Measurements from ENCODE around the gene PARP16.

PARP16 gene, protein sequence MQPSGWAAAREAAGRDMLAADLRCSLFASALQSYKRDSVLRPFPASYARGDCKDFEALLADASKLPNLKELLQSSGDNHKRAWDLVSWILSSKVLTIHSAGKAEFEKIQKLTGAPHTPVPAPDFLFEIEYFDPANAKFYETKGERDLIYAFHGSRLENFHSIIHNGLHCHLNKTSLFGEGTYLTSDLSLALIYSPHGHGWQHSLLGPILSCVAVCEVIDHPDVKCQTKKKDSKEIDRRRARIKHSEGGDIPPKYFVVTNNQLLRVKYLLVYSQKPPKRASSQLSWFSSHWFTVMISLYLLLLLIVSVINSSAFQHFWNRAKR

DNA sequence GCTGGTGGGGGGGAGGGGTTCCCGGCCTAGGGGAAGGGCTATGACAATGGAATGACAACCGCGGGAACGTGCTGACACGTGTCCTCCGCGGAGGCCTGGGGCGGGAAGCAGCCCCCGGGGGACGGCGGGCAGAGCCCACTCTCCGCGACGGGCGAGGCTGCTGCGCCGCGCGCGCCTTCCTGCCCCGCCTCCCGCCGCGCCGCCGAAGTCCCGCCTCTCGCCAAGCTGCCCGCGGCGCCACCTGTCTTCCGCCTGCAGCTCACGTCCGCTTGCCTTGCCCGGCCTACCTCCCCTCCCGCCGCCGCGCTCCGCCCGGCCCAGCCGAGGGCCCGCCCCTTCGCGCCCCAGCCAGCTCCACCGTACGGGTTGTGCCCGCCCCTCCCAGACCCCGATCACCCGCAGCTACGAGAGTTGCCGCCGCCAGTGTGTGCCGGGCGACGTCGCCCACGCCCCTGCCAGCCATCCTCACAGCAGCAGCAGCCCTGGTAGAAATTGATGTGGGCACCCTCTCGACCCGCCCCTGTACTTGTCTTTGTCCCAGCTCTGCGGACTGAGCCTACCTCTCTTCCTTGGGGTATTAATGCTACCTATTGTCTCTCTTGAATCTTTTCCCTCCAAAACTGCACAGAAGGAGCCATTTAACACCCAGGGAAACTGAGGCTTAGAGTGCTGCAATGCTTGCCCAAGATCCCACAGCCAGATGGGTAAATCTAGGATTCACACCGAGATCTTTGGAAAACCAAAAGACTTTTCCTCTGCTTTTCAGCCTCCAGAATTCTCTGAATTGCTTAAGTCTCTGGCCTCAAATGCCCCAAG, at the start of gene PARP16:
TSS of gene PARP16 (minus strand) at position 180 of the 816 bp plus-strand sequence. CDS start 457 bp downstream, outside the sequence.
- peak; percentile 80 to 99 (median 92) for DNase-seq
- intact Hi-C loops (cut with DNase I), result no loop called here

DNA sequence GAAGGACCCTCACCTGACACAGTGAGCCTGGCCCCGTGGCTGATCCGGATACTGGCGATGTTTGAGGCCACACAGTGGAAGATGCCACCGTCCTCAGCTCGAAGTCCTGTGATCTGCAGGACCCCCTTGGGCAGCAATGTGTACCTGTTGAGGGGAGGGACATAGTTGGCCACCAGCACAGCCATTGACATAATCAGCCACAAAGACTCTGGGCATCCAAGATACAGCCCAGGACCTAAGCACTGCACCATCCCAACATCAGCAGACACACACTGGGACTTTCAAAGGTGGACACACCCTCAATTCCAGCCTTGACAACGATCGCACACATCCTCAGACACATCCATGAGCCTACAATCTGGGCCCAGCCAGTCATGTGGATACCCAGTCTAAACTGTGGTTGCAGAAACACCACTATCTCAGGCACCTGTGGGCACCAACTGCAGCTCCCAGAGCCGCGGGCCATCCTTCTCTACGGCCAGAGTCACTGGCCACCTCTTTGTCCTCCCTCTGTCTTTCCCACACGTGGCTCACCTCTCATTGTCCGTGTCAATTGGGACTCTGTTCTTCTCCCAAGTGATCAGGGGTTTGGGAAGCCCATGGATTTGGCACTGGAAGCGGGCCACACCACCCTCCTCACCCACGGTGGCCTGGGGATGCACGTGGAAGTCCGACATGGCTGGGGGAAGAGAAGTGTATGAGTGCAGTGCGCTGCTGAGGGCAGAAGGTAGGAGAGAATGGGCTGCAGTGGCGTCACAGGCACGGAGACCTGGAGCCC, 48.8 kb upstream of the PARP16 start:
- peak in 3 of 10 donors; percentile 30 to 71 (median 40) for DNase-seq
- intact Hi-C loops (cut with DNase I), result no loop called here

DNA sequence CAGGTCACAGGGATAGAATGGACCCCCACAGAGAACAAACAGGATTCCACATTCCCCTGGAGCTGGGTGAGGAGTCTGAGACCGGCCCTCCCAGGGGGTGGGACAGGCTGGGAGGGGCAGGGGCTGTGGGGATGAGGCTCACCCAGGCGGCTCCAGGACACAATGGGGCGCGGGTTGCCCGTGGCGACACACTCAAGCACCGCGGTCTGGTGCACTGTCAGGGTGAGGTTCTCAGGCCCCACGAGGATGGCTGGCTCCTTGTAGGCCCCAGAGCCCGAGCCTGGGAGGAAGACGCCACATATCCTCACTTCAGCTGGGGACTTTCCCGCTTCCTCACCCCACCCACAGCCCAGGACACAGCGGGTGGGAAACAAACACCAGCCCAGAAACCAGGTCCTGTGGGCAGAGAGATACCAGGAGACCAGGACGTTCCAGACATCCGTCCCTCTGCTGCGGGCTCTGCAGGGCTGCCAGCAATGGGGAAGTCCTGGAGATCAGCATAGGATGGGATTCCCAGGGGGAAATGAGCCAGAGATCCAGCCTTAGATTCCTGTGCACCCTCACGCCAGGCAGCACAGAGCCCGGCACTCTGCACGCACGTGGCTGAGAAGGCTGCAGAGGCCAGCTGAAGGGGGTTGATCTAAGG, 48.0 kb upstream of the PARP16 start:
- intact Hi-C loops (cut with DNase I), result no loop called here
- DNase-seq, result peak in 3 of 10 donors; percentile 65 to 78 (median 72)

DNA sequence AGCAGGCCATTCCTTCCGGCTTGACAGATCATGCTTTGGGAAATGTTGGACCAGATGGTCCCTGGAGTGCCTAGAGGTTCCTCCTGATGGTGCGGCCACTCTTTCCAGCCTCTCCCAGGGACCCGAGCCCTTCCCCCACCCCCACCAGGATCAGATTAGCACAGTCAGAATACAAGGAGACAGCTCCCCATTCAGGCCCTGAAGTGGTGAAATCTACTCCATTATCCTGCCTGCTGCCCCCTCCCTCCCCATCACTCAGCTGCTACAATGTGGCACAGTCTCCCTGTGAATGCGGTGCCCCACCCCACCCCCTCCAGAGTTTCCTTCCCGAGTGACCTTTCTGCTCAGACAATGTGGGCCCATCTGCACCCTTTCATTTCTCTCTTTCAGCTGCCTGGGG, 47.2 kb upstream of the PARP16 start:
- DNase-seq, result peak in 3 of 10 donors; percentile 22 to 55 (median 24)
- intact Hi-C loops (cut with DNase I), result no loop called here

DNA sequence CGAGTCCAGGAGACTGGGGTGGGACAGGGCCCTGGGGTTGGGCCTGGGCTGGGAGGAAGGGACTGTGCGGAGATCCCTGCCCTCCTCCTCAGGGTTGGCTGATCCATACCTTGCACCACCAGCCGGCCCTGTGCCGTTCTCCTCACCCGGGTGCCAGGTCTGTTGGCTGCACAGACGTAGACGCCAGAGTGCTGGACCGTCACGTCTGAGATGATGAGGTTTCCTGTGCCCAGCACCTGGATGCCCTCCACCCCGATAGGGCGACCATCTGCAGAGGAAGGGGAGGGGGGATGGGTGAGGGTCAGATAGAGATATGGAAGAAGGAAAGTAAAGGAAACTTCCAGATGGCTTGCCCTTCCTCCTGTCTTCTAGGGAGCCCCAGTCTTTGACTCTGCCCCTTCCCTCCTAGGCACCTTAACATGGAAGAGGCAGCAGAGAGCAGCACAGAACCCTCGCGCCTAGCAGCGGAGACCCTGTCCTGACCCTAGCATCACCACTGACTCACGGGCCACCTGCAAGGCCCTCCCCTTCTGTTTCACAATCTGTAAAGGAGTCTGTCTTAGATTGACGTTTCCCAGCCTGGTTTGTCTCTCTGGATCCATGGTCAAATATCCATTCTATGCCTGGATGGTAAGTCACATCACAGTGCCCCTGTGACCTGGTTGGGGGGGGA, 46.6 kb upstream of the PARP16 start:
- DNase-seq, result peak in 3 of 10 donors; percentile 56 to 76 (median 65)
- intact Hi-C loops (cut with DNase I), result no loop called here

DNA sequence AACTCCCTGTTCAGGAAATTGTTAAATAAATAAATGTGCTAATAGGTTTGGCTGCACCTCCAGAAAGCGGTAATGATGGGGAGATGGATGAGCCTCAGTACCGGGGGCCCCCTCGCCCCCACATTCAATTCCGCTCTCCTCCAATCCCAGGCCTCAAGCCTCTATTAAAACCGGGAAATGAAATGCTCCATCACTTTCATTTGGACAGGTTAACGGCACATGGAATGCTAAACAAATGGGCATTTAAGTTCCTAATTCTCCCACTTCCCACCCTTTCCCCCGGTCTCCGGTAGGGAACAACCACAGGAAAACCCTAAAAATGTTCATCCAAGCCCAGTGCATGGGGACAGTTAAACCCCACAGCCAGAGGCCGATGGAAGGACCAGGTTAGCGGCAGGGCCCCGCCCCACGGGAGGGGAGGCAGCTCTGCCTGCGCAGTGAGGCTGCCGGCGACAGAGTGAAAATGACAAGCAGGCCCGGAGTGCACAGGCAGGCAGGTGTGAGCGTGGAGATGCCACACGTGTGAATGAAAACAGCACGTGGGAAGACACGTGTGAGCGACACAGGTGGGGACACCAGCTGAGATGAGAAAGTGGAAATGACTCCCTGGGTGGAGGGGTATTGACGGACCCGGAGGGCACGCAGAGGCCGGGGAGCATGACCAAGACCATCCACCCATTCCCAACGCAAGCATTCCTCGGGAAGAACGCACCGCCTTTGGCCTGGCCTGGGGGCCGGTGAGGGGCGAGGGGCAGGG, 45.9 kb upstream of the PARP16 start:
- intact Hi-C loops (cut with DNase I), result no loop called here
- DNase-seq, result peak in 3 of 10 donors; percentile 24 to 62 (median 55)

DNA sequence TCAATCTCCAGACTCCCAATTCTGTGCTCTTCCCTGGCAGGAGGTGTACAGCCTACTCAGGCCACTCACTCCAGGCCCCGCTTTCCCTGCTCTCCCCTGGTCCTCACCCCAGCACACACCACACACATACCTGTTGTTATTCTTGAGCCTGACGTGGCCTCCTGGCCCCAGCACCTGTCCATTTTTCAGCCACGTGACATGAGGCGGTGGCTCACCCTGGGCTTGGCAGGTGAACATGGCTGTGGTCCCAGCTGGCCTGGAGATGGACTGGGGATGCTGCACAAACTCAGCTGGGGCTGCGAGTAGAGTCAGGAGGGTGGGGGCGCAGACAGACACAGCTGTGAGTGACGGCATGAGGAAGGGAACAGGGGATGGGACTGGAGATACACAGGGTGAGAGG, 45.1 kb upstream of the PARP16 start:
- peak in 3 of 10 donors; percentile 28 to 61 (median 59) for DNase-seq
- intact Hi-C loops (cut with DNase I), result no loop called here

DNA sequence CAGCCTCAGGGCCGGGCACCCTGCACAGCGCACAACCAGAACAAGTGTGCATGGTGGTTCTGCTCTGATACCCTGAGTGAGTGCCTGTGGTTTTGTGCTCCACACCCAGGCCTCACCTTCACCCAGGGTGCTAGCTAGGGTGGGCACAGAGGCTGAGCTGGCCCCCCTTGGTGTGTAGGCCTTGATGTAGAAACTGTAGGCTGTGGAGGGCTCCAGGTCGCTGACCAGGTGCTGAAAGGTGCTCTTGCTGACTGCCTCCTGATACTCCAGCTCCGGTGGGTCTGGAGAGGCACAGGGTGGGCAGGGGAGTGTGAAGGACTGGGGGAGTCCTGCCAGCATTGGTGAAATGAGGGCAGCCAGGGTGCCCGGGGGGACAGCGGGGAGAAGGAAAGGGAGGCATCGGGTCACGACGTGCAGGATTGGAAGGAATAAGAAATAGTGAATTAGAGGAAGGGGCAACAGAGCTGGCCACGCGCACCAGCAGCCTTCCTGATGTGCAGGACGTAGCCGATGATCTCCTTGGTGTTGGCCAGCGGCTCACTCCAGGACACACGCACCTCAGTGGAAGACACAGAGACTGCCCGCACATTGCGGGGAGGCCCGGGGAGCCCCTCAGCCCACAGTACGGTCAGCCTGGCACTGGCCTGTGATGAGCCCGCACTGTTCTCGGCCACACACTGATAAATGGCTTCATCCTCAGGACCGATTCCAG, 44.4 kb upstream of the PARP16 start:
- intact Hi-C loops (cut with DNase I), result no loop called here
- DNase-seq, result peak in 4 of 10 donors; percentile 14 to 55 (median 42)

DNA sequence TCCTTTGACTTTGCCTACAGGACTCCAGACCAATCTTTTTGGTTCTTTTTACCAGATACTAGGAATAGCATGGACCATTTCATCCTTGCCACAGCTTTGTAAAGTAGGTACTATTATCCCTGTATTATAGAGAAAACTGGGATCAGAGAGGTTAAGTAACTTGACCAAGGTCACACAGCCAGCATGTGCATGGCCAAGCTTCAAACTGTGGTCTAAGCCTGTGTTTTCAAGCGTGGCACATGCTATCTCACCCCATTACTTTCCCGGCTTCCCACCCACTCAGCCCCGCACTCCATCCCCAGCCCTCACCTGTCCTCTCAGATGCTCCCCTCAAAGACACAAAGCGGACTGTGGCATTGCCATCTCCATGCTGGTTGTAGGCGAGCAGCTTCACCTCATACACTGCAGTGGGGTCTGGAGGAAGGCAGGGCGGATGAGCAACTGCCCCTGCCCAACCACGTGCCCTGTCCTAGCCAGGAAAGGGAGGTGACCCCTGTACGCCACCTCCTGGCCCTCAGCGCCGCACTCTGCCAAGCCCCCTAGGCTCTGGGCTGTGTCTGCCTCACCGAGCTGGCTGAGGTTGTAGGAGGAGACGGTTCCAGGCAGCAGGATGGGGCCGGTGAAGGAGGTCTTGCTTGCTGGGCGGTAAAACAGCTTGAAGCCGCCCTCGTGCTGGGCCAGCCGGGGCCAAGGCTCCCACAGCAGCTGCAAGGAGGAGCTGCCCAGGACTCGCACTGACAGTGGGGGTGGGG, 43.5 kb upstream of the PARP16 start:
- DNase-seq, result peak in 4 of 10 donors; percentile 16 to 60 (median 58)

DNA sequence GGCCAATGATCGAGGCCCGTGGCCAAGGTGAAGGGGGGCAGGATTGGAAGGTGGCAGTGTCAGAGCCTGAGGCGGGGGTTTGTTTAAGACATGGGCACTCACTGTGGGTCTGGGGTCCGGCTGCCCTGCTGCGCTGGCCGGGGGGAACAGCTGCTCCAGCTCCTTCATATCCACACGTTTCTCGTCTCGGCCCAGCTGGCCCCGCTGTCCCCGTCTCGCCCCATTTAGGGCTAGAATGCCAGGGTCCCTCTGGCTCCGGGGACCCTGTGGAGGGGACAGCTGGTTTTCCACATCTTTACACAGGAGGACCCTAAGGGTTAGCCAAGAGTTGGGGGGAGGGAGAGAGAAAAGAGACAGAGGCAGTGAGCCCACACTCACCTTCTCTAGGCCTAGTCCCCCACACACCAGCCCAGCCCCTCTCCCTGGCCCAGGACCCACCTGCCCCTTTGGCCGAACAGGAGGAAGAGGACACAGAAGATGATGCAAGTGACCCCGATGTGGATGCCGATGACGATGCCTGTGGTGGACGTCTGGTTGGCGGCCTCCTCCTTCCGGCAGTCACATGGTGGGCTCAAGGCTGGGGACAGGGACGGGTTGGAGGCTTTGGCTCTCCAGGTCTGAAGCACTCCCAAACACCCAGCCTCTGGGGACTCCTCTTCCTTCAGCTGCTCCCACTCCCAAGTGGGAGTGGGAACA, 42.8 kb upstream of the PARP16 start:
- peak in 4 of 10 donors; percentile 20 to 49 (median 34) for DNase-seq
- intact Hi-C loops (cut with DNase I), result no loop called here

More for the DNA sequence above, 43.5 kb upstream of the PARP16 start:
- intact Hi-C loops (cut with DNase I), result no loop called here

DNA sequence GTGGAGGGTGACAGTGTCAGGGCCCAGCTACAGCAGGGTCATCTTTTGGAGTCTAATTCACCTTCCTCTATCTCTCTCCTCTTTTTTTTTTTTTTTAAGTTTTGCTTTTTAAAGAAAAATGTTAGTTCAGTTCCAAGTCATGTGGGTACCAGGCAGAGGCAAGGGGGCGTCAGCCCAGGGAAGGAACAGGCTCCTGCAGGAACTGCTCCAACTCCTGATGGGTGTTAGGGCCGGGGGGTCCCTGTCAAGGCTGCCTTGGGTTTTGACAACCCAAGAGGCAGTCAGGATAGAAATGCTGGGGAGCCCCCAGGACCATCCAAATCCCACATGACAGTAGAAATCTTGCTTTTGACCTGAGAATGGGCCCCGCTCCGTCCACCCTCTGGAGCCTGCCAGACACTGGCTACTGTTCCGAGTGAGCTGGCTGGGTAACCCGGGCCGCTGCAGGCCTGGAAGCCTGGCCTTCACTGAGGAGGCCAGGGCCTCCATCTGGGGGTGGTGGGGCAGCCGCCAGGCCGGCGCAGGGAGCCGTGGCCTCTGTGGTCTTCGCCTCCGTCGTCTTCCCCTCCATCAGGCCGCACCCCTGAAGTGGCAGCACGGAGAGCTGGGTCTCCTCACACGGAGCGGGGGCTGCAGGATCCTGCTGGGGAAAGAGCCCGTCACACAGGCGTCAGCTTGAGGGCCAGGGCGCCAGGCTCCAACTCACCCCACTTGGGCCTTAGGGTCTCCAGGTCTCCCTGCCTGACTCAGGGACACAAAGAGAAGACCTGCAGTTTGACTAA, 42.0 kb upstream of the PARP16 start:
- DNase-seq, result peak in 4 of 10 donors; percentile 16 to 84 (median 66)
- intact Hi-C loops (cut with DNase I), result no loop called here

DNA sequence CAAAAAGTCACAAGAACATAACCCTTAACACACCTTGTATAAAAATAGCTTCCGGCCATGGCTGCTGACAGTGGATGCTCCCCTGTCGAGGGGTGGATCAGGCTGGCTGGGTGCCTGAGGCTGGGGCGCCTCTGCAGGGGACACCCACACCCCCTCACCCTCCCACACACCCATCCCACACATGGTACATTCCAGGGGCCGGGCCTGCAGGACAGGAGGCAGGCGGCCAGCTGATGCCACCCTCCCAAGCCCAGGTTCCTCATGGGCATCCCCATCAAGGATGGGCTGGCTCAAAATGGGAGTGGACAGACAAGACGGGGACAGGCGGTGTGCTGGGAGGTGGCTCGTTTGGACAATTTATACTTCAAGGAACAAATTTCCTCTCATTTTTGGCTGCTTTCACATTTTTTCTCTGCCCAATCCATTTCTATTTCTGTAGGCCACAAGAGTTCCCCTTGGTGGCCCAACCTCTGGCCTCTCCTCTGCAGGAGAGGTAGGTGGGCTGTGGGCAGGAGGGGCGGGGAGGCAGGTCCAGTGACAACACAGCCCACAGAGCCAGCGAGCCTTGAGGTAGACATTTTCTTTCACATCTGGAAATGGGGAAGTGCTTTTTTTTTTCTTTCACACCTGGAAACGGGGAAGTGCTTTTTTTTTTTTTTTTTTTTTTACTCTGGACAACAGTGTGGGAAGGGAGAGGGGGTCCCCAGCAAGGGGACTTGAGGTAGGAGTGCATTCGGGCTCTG, 41.1 kb upstream of the PARP16 start:
- DNase-seq, result peak in 4 of 10 donors; percentile 12 to 75 (median 60)
- intact Hi-C loops (cut with DNase I), result no loop called here

DNA sequence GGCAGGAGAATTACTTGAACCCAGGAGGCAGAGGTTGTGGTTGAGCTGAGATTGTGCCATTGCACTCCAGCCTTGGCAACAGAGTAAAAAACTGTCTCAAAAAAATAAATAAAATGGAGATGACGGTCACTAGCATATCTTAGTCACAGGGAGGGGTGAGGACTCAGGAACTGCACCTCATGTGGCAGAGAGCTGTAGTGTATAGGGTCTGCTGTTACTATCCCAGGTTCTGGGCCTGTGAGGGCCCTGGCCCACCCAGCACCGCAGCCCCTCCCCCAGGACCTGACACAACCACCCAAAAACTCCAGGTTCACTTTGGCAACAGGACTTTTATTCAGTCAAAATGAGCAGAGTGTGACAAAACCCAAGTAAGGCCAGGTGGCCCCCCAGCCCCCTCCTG, 40.1 kb upstream of the PARP16 start:
- no peak for DNase-seq
- intact Hi-C loops (cut with DNase I), result no loop called here

DNA sequence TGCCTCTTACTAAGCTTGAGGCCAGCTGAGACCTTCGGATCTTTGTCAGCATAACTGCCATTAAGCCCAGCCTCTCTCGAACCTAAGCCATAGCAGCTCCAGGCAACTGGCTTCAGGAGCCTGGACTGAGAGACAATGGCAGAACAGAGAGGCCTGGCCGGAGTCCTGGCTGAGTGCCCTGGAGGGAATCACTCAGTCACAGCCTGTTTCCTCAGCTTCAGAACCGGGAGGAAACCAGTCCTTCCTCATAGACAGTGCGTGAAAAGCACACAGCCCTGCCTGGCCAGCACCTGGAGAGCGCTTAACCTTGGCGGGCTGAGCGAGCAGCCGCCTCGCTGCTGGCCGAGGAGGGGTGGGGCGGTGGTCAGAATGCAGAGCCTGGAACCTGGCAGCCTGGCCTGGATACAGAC, 39.4 kb upstream of the PARP16 start:
- peak in 9 of 10 donors; percentile 35 to 91 (median 61) for DNase-seq
- intact Hi-C loops (cut with DNase I), result no loop called here

DNA sequence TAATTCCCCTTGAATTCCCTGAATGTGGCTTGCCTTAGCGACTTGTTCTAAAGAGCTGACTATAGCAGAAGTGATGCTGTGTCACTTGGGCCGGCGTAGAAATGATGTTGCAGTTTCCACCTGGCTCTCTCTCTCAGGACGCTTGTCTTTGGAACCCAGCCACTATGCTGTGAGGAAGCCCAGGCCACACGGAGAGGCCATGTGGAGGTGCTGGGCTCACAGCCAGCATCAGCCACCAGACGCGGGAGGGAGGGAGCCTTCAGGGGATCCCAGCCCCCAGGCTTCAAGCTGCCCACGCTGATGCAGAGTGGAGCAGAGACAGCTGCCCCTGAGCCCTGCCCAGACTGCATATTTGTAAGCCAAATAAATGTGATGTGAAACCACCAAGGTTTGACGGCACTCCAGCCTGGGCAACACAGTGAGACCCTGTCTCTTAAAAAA, 36.4 kb upstream of the PARP16 start:
- peak in 3 of 10 donors; percentile 23 to 86 (median 29) for DNase-seq
- intact Hi-C loops (cut with DNase I), result no loop called here
